HG03342 (cell line): ENCODE results near the gene FGF10.

Experiments
- ATAC-seq: cut with Tn5 transposase; IDR thresholded peaks from one replicate; pipeline ENCODE4 v1.9.1; 2021; ENCODE audit warnings: mild to moderate bottlenecking, moderate library complexity; ENCODE audit not compliant: unreplicated experiment

The FGF10 gene

GRCh38 chr5:44260793-44261192 is 128.4 kb downstream of the FGF10 start:
- ATAC-seq: no peak

DNA sequence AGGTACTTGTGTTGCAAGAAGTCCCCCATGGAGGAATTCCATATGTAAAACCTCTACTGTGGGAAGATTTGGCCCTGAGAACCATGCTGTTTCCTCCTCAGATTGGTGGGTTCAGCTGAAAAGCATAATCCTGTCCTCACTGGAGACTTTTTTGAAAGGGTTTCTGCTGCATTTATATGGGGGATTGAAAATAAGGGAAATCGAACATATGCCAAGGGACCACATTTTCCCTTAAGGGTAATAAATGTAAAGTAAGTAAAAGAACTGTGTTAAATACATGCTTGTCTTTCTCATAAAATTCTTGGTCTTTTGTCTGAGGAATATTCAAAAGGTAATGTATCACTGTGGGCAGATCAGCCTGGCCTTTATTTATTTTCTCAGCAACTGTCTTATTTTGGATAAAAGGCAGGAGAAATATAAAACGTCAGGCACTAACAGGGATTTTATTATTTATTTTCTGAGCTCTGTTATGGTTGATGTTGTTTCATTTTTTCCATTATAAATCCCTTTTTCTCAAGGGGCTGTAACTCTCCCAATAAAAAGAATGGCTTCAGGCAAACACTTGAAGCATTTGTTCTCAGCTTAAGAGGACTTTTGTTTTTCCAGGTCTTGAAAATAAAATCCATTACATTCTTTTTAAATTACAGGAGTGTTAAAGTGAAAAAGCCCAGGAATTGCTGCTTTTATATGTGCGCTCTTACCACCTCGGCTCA is 131.4 kb downstream of the FGF10 start:
- ATAC-seq: no peak

DNA sequence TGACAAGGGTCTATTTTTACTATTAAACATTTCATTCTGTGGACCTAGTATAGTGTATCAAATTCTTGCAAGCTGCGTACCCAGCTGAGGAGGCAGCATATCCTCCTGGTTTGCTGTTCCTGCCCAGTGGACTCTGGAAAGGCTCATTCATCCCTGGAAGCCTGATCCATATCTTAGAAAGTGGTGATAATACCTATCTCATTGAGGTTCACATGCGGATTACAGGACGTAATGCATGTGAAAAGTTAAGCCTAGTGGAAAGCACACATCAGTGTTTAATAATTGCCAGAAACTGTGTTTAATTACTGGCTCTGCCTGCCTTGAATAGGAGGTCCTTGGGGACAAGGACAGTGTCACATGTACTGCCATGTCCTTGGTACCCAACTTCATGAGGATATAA is 132.0 kb downstream of the FGF10 start:
- no peak for ATAC-seq
